Nephron (organoid): ENCODE results near the gene DMRT1.

Experiments used
- H3K27ac Mint-ChIP-seq, 3 experiments: 2 replicates each; pipeline ENCODE4 v1.8.0; 2020; ENCODE audit warnings: mixed read lengths in 3 of 3, mild to moderate bottlenecking in 2 of 3, moderate library complexity in 1 of 3
- H3K27me3 Mint-ChIP-seq: 2 replicates; pipeline ENCODE4 v1.8.0; 2021; ENCODE audit warnings: low read depth, mild to moderate bottlenecking, moderate library complexity, mixed read lengths
- H3K36me3 Mint-ChIP-seq: 2 replicates; pipeline ENCODE4 v1.8.0; 2020; ENCODE audit warnings: low read depth, mixed read lengths
- H3K4me1 Mint-ChIP-seq: 2 replicates; pipeline ENCODE4 v1.8.0; 2020; ENCODE audit warnings: mixed read lengths
- H3K4me3 Mint-ChIP-seq, 3 experiments: 2 replicates each; pipeline ENCODE4 v1.8.0; 2020; ENCODE audit warnings: mild to moderate bottlenecking in 3 of 3, mixed read lengths in 3 of 3, moderate library complexity in 2 of 3
- H3K9me3 Mint-ChIP-seq: 2 replicates; pipeline ENCODE4 v1.8.0; 2020; ENCODE audit warnings: mixed read lengths
- TF ChIP-seq, protein P1 (sequence below), 3 experiments: fragments of 200-600 bp; sonication (generic); IDR thresholded peaks; one replicate each; pipeline ENCODE4 v1.5.0; 2021; ENCODE audit warnings: antibody characterized with exemption in 3 of 3; ENCODE audit not compliant: unreplicated experiment in 3 of 3

DMRT1 gene

DNA sequence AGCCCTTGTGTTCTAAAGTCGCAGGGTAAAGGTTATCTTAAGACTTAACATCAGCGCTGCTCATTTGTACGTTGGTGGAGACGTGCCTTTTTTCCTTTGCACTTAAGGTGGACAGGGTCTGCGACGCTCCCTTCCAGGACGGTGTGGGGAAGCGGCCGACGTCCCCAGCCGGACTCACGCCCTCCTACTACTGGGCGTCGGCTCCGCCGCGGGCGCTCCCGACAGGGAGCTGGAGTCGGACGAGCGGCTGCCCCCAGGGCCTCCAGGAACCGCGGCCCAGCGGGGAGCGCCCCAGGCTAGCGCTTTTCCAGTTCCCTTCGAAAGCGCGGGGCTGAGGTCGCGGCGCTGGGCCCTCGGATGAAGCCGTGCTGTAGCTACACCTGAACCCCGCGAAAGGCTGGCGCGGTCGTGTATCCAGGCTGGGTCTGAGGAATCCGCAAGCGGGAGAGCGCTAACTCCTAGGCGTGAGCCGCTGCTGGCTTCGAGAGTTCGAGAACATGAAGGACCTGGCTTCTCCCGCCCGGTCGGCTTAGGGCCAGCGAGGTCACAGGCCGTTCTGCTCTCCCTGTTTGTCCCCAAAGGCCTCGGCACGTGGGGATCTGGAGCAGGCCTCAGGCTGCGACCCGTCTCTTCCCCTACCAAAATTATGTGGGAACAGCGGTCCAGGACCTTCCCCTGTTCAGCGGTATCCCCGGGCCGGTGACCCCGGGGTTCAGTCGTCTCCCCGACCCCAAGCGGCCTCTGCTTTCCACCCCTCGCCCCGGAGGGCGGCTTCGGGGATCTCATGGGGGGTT, 131.2 kb downstream of the DMRT1 start:
- peaks cover 96% of the 10 kb centered on the region for H3K27me3 Mint-ChIP-seq
- peaks cover 39% of the 10 kb centered on the region for H3K4me1 Mint-ChIP-seq
- H3K4me3 Mint-ChIP-seq: peak overlapping the region; percentile 68 to 77 (median 74)
- TF ChIP-seq, protein P1, sequence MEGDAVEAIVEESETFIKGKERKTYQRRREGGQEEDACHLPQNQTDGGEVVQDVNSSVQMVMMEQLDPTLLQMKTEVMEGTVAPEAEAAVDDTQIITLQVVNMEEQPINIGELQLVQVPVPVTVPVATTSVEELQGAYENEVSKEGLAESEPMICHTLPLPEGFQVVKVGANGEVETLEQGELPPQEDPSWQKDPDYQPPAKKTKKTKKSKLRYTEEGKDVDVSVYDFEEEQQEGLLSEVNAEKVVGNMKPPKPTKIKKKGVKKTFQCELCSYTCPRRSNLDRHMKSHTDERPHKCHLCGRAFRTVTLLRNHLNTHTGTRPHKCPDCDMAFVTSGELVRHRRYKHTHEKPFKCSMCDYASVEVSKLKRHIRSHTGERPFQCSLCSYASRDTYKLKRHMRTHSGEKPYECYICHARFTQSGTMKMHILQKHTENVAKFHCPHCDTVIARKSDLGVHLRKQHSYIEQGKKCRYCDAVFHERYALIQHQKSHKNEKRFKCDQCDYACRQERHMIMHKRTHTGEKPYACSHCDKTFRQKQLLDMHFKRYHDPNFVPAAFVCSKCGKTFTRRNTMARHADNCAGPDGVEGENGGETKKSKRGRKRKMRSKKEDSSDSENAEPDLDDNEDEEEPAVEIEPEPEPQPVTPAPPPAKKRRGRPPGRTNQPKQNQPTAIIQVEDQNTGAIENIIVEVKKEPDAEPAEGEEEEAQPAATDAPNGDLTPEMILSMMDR (IDR thresholded peaks at IDR 0.05; ENCODE audit: unreplicated experiment in 3 of 3): no peak
- H3K36me3 Mint-ChIP-seq: no peaks in the 10 kb centered on the region
- H3K27ac Mint-ChIP-seq: no peak overlapping the region
- H3K9me3 Mint-ChIP-seq: peaks cover 3% of the 10 kb centered on the region

DNA sequence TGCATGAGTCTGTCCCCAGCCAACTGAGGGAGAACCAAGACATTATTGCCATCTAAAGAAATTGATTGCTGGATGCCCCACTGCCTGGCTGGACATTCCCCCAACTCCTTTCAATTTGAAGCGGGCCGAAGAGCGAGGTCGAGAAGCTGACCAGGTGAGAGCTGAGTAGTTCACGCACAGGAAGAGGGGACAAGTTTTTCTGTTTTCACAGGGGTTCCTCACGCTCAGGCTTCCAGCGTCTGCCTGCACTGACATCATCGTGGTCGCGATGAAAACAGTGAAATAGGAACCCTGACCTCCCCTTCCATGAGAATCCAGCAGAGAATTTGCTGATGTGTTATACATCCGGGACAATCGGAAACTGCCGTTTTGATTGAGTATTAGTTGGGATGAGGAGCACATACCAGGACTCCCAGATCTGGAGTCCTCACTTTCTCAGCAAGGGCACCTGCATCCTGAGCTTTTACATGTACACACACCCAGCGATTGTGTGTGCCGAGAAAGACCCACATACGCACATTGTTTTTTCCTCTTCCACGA, 131.9 kb downstream of the DMRT1 start:
- peaks cover 96% of the 10 kb centered on the region for H3K27me3 Mint-ChIP-seq
- H3K9me3 Mint-ChIP-seq: peaks cover 3% of the 10 kb centered on the region
- H3K4me3 Mint-ChIP-seq: peak overlapping the region; percentile 5 to 63 (median 12)
- peaks cover 39% of the 10 kb centered on the region for H3K4me1 Mint-ChIP-seq
- H3K27ac Mint-ChIP-seq: no peak overlapping the region
- no peaks in the 10 kb centered on the region for H3K36me3 Mint-ChIP-seq
- TF ChIP-seq, protein P1 (IDR thresholded peaks at IDR 0.05; ENCODE audit: unreplicated experiment in 3 of 3): no peak

DNA sequence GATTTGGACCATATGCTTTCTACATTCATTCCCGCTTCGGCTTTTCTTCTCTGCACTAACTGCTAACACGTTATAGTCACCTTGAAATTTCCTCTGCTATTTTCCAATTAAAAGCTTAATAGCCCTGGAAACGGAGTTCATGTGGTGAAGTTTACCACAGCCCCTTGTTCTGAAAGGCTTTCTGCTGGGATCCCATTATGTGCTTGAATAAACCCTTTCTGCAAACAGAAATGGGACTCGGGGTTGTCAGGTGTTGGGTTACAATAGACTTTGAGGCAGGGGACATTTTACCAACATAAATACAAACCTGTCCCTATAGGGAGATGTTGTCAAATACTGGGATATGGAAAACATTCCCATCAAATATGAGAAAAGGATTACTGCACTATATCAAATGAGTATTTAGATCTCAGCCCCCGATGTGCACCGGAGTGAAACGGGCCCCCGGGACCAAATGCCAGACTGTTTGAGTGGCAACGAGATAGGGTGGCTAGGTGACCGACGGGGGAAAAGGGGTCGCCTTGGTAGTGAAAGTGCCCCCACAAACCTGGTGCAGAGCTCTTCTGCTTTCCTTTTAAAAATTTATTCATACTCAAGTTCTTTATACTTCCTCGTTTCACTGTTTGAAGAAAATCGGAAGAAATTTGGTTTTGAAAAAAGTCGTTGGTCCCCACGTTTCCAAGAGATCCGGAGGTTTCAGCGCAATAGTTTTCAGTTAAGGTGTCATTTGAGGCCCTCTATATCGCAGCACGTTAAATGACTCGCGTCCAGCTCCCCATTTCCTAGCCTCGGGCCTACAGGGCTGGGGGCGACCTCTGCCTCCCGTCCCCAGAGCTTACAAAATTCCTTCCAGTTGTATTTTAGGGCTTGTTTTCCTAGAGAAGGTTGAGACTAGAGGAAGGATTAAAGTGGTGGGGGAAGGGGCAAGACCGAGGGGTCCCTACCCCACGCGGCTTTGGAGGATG, 132.8 kb downstream of the DMRT1 start:
- TF ChIP-seq, protein P1 (IDR thresholded peaks at IDR 0.05; ENCODE audit: unreplicated experiment in 3 of 3): no peak
- Mint-ChIP-seq H3K27me3 (peaks cover 96% of the 10 kb centered on the region), H3K36me3 (no peaks in the 10 kb centered on the region), H3K27ac (no peak overlapping the region), H3K9me3 (peaks cover 3% of the 10 kb centered on the region), H3K4me3 (peak overlapping the region; percentile 5 to 63 (median 17)), H3K4me1 (peaks cover 35% of the 10 kb centered on the region)

DNA sequence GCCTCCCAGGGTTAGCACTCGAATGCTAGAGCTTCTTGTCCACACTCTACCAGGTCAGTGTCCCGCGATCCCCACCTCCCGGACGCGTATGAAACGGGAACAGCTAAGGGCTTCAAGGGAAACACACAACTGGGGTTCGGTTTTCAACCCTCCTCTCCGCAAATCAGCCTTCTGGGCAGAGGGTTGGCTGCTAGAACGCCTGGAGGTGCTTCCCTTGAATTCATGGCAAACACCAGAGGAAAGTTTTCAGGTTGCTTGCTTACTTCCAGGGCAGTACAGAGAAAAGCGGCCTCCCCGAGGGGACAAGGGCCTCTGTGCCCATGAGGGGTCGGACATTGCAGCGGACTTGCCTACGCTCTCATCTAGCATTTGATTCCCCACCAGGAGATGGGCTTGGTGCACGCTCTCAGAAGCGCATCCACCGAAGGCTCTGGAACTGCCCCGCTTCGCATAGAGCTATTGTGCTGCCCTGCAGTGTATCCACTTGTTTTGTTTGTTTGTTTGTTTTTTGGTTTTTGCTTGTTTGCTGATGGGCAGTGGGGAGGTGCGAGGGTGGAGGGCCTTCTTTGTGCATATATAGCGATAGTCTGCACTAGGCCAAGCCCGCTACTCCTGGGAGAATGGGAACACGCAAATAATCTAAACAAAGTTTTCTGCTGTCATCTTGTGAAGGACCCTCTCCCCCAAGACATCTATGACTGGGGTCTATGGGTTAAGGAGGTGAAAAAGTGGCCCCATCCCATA, 133.7 kb downstream of the DMRT1 start:
- H3K4me3 Mint-ChIP-seq: peak overlapping the region; percentile 73 to 76 (median 73)
- peaks cover 96% of the 10 kb centered on the region for H3K27me3 Mint-ChIP-seq
- TF ChIP-seq, protein P1 (IDR thresholded peaks at IDR 0.05; ENCODE audit: unreplicated experiment in 3 of 3): no peak
- peaks cover 3% of the 10 kb centered on the region for H3K9me3 Mint-ChIP-seq
- no peaks in the 10 kb centered on the region for H3K36me3 Mint-ChIP-seq
- H3K27ac Mint-ChIP-seq: no peak overlapping the region
- H3K4me1 Mint-ChIP-seq: peaks cover 29% of the 10 kb centered on the region

DNA sequence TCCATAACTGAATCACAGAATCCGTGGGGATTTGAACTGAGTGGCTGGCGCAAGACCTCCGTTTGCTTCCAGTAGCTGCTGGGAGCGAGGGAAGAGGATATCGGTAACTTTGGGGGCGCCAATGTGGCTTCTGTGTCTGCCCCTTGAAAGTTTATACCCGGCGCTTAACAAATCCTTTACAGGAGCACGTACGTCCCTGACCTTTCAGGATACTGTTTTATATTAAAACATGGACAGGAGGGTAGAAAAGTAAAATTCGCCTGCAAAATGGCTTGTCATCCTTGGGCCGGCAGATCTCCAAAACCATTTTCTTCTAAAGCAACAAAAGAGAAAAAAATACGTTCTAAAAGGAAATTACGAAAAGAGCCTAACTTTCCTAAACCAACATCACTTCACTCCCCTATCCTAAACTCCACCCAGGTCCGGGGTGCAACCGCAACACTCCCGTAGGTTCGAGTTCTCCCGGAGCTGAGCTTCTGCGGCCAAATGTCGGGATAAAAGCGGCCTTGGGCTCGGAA, 134.3 kb downstream of the DMRT1 start:
- no peaks in the 10 kb centered on the region for H3K36me3 Mint-ChIP-seq
- H3K27me3 Mint-ChIP-seq: peaks cover 96% of the 10 kb centered on the region
- H3K27ac Mint-ChIP-seq: peak overlapping the region in 1 of 3 experiments; percentile 11
- H3K4me3 Mint-ChIP-seq: peak overlapping the region; percentile 73 to 76 (median 73)
- peaks cover 3% of the 10 kb centered on the region for H3K9me3 Mint-ChIP-seq
- TF ChIP-seq, protein P1 (IDR thresholded peaks at IDR 0.05; ENCODE audit: unreplicated experiment in 3 of 3): no peak
- peaks cover 25% of the 10 kb centered on the region for H3K4me1 Mint-ChIP-seq
